Measurements from ENCODE around the gene SPEF2.

SPEF2 gene

GRCh38 chr5:35860686-35861085 lies 243.0 kb downstream of the SPEF2 start:
- no peak for DNase-seq

GRCh38 chr5:35861718-35862117 lies 244.1 kb downstream of the SPEF2 start:
- DNase-seq, result no peak

- no peak for DNase-seq
These were observed 244.5 kb downstream of the SPEF2 start for GRCh38 chr5:35862126-35862525.

DNA sequence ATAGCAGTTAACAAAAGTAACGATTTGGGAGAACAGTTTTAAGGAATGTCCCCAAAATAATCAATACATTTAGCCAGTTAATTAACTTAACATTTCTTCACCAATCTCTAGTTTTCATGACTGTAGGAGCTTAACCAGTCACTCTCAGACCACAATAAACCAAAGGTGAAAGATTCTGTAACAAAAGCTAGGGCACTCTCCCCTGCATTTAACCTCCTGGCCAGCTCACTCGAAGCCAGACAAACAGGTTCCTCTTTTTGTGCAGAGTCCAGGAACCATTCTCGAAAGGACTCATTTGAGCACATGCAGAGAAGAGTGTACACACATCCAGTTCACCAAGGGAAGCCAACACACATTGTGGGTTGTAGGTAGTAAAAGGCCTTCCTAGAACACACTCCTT lies 245.5 kb downstream of the SPEF2 start:
- DNase-seq, result peak; percentile 47 to 55
